HT-29 (cell line): ENCODE results near the gene PRUNE1. TPM values are rescaled to one million over a fixed set of nuclear protein-coding genes. Genes with fewer than 3 reads are reported as not detected.

Experiments used
- DNase-seq: peaks from one replicate; pipeline ENCODE4 v3.0.0-alpha.2; 2015; ENCODE audit warnings: low spot score
- total RNA-seq: library from RNA; depleted of rRNA; stranded (reverse); fragments of >200 nt; shearing (Covaris generic); gene quantifications from 2 replicates; pipeline ENCODE4 v1.2.3, GENCODE V29; 2014

Gene PRUNE1
- total RNA-seq, 1 experiment from 2014 or later, result 9.3 TPM

DNA sequence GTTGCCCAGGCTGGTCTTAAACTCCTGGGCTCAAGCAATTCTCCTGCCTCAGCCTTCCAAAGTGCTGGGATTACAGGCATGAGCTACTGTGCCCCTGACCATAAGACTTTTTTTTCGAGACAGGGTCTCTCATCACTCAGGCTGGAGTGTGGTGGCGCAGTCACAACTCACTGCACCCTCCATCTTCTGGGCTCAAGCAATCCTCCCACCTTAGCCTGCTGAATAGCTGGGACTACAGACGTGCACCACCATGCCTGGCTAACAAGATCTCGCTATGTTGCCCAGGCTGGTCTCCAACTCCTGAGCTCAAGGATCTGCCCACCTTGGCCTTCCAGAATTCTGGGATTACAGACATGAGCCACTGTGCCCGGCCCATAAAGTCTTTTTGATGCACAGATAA lies 41.2 kb downstream of the PRUNE1 start:
- DNase-seq, result no peak

GRCh38 chr1:151050051-151050688 lies 41.9 kb downstream of the PRUNE1 start:
- no peak for DNase-seq

GRCh38 chr1:151051356-151052009 lies 43.2 kb downstream of the PRUNE1 start:
- DNase-seq, result no peak

- no peak for DNase-seq
Measured at GRCh38 chr1:151054971-151055547, 46.8 kb downstream of the PRUNE1 start.

DNA sequence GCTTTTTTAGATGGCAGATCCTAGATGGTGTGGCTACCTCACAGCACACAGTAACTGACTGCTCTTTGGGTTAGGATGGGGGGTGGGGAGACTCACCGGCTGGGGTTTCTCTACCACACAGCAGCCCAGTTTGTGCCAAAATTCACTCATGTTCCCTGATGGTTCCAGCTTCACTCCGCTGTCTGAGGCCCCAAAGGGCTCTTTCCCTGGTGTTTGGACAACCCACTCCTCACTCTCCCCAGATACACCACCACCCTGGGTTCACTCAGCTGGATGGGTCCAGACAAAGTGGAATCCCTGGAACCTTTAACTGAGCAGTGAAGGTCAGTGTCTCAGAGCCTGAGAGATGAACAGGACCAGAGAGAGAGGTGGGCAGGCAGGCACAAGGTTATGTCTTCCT lies 47.3 kb downstream of the PRUNE1 start:
- DNase-seq, result no peak

DNA sequence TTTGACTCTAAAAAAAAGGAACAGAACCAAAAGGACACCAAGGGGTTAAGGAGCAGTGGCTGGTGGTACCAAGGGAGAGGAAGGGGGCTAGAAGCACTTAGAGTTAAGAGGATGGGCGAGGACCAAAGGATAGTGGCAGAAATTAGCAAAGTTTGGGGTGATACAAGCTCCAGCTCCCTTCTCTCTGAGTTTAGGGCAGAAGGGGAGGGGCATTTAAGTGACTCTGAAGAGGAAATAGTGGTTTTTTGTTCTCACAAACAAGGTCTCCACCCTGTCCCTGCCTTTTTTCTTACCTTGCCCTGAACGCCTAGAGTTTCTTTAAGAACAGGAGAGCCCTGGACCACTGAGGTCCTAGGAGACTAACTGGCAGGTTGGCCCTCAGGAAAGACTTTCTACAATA lies 47.9 kb downstream of the PRUNE1 start:
- no peak for DNase-seq

DNA sequence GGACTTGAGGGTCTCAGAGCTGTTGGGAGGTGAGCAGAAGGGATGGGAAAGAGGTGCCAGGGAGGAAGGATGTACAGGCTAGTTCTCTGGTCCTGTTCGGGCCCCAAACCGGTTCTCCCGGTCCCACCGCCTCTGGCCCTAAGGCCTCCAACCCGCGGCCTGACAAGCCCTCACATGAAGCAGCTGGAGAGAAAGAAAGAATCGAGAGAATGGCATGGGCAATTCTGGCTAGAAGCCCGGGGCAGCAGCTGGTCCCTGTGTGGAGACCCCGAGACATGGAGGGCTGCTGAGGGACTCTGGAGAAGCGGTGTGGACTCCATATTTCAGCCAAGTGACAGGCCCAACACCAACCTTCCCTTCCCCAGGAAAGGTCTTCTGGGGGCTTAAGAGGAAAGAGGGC lies 50.4 kb downstream of the PRUNE1 start:
- peak; percentile 94 for DNase-seq

DNA sequence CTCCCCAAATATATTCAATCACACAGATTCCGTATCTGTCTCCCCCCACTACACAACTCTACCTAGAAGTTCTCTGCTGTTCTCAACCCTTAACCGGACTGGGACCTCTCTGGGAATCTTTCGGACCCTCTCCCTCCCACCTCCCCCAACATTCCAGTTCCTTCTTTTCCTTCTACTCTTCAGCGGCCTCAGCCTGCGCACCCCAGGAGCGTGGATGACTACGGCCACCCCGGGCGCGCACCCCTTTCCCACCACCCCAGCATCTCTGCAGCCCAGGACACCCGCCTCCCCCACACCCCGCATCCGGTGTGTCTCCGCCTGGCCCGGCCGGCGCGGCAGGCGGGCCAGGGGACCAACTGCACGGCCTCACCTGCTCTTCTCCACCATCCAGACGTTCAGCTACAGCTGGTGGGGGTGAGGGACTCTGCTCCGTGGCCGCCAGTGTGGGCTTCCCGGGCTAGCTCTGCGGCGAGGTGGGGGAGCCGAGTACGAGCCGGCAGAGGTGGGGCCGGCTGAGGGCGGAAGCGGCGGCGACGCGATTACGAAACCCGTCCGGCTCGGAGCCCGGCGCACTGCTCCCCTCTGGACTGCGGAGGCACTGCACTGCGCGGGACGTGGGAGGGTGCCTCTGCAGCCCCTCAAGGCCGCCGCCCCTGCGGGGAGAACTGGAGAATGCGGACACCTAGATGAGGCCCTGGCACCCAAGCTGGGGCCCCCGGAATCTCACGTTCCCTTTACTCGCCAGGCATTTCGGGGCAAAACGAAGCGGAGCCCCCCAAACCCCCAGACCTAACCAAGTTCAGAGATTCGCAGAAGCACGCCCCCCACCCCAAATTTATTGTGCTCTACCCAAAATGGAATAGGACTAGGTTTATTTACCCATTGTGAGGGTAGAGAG lies 51.1 kb downstream of the PRUNE1 start, which contains the start of gene CDC42SE1:
Gene CDC42SE1 (minus strand): TSS at position 514 of the 898 bp plus-strand sequence. CDS start 3,892 bp downstream, outside the sequence.
- DNase-seq, result peak; percentile 83

GRCh38 chr1:151060007-151060656 lies 51.9 kb downstream of the PRUNE1 start, which contains the start of gene MLLT11:
Gene MLLT11, plus strand, starts transcription at chr1:151060397. Its CDS starts 6,828 bp downstream, at chr1:151067225.
- peak; percentile 51 for DNase-seq

- DNase-seq, result no peak
Measured at GRCh38 chr1:151060657-151061421, 52.6 kb downstream of the PRUNE1 start.

DNA sequence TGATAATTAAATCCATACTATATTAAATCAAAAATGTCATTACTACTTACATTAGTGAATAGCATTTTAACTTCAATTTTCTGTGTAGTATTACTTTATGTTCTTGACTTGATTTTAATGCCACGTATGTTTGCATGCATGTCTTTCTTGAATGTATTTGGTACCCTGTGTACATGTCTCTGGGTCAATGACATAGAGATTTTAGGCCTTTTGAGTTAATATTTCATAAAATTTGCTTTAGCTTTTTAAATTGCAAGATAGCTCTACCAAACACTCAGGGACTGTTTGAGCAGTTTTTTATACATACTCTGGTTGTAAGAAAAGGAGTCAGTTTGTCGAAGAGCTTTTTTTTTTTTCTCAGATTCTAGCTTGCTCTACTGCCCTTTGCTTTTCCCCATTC lies 53.5 kb downstream of the PRUNE1 start:
- no peak for DNase-seq

DNA sequence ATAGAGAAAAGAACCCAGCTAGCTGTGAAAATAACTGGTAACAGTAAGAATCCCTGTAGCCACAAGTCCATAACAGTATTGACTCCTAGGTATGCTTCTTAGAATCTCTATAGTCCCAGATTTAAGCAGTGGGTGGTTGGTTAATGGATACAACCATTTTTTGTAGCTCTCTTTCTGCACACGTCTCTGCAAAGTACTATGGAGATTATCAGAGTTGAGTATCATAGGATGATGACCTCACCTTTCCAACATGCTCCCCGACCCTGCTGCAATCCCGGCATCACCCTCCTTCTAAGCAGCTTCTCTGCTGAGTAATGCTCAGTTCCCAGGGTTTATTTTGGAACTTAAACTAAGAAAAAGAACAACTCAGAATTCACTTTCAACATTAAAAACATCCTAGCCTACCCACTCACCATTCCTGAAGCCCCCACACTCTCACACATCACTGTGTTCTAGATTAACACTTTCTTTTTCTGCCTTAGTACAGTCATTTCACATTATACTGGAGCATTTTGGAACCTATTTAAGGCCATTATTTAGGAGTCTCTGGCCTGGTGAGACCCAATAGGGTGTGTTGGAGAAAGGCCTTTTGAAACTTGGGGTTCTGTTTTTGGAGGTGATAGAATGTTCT lies 54.6 kb downstream of the PRUNE1 start:
- DNase-seq, result no peak

DNA sequence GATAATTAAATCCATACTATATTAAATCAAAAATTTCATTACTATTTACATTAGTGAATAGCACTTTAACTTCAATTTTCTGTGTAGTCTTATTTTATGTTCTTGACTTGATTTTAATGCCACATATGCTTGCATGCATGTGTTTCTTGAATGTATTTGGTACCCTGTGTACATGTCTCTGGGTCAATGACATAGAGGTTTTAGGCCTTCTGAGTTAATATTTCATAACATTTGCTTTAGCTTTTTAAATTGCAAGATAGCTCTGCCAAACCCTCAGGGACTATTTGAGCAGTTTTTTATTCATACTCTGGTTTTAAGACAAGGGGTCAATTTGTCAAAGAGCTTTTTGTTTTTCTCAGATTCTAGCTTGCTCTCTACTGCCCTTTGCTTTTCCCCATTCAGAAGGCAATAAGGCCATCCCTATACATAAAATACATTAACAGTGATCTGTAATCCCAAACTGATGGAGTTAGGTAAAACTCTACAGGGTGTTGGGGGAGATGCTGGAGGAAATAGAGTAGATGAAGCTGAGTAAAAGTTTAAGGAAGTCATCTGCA lies 56.9 kb downstream of the PRUNE1 start:
- DNase-seq, result no peak

DNA sequence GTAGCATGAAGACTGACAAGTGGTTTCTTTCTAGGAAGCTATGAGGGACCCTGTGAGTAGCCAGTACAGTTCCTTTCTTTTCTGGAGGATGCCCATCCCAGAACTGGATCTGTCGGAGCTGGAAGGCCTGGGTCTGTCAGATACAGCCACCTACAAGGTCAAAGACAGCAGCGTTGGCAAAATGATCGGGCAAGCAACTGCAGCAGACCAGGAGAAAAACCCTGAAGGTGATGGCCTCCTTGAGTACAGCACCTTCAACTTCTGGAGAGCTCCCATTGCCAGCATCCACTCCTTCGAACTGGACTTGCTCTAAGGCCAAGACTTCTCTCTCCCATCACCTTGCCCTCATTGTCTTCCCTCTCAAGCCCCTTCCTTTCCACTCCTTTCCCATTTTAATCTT lies 58.9 kb downstream of the PRUNE1 start:
- no peak for DNase-seq

DNA sequence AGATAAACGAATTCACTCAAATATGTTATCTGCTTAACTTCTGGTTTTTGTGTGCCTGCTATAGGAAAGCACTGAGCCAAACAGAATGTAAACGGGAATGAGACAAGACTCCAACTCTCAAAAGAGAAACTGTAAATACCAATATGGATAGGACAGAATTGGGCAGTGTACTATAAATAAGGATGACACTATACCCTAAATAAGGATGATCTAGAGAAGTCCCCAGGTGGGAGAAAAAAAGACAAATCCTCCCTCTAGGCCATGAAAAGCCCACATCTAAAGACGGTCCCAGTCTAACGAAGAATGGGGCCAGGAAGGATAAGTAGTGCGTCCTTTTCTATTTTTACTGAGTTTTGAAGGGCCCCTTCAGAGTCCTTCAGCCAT lies 60.8 kb downstream of the PRUNE1 start:
- DNase-seq, result no peak

DNA sequence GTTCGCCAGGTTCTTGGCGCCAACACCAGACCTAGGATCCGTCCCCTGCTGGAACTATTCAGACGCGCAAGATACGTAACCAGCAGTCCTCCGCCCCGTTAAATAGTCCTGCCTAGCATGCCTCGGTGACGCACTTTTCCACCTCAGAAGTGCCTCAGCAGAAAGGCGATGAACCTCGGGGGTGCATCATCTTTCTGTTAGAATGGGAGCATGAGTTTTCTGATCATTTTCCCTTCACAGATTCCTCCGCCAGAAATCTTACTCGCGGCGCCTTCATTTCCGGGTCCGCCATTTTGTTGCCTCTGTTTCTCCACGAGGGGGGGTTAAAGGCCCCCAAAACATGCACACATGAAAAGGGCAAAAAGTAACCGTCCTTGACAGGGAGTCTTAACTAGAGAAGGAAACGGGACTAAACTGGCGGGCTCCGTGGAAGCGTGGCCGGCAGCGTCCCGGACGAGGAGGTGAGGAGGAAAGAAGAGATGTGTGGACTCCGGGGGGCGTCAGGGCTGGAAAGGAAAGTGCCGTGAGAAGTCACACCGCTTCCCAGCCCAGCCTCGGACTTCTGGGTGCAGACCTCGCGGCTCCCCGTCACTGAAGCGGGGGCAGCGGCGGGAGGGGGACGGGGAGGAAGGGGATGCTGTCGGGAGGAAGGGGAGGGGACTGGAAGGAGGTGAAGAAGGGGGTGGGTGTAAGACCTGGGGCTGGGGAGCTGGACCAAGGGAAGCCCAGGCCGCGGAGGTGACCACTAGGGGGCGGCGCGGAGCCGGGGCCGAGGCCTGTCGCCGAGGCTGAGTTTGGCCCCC lies 62.4 kb downstream of the PRUNE1 start, which contains the start of gene GABPB2:
Gene GABPB2 (plus strand): TSS at position 288 of the 803 bp plus-strand sequence. CDS start 17,429 bp downstream, outside the sequence.
- DNase-seq, result peak; percentile 91

- DNase-seq, result no peak
Measured at GRCh38 chr1:151072224-151072623, 64.0 kb downstream of the PRUNE1 start.
